ENCODE measurements around the gene NAA80.
"Not testable (repeated sequence)": the region's sequence is repeated elsewhere in the genome, so short reads cannot be mapped to it uniquely, and the experiment has no call there.

The NAA80 gene

DNA sequence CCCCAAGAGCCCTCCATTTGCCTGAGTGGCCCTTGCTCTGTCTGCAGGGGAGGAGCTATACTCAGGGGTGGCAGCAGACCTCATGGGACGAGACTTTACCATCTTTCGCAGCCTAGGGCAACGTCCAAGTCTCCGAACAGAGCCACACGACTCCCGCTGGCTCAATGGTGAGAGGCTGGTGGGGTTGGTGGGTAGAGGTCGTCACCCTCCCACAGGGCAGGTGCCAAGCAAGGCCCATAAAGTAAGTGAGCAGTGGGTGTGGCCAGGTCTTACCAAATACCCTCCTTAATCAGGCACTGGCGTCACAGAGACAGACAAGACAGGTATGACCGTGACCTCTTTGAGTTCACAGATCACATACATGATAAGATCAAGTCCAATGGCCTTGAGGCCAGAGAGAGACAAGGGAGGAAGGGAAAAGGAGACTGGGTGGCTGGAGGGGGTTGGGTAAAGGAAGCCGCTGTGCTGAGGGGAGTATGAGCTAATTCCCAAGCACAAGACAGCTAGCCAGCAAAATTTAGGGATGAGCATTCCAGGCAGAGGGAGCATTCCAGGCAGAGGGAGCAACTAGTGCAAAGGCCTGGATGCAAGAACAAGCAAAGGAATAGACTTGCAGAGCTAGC, 27.8 kb downstream of the NAA80 start:
- FAIRE-seq (no peak), DNase-seq (ENCODE audit: low spot score) (no peak)

GRCh38 chr3:50270422-50271224, 28.6 kb downstream of the NAA80 start:
- FAIRE-seq (no peak), DNase-seq (ENCODE audit: low spot score) (no peak)

GRCh38 chr3:50269977-50270413, 29.2 kb downstream of the NAA80 start:
- FAIRE-seq: no peak
- DNase-seq (ENCODE audit: low spot score): peak; percentile 64

DNA sequence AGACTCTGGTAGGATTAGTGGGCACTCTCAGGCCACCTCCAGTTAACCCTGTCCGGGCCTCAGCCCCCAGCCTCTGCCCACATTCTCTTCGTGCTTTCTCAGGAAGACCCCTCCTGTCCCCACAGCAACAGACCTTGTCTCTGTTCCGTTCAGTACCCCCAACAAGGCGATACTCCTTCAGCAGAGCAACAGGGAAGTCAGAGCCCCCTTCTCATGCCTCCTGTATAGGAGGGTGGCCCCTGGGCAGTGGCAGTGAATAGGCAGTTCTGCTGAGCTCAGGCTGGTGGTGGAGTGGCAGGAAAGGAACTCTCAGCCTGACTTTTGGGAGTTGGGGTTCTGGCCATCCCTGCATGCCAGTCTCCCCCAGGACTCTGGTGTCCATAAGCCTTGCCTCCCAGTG, 29.7 kb downstream of the NAA80 start:
- FAIRE-seq (no peak), DNase-seq (ENCODE audit: low spot score) (no peak)

GRCh38 chr3:50268703-50269451, 30.3 kb downstream of the NAA80 start, which contains the start of gene SEMA3B:
Gene SEMA3B, plus strand, starts transcription at chr3:50269147. Its CDS starts 94 bp downstream, at chr3:50269241.
- FAIRE-seq: no peak

DNA sequence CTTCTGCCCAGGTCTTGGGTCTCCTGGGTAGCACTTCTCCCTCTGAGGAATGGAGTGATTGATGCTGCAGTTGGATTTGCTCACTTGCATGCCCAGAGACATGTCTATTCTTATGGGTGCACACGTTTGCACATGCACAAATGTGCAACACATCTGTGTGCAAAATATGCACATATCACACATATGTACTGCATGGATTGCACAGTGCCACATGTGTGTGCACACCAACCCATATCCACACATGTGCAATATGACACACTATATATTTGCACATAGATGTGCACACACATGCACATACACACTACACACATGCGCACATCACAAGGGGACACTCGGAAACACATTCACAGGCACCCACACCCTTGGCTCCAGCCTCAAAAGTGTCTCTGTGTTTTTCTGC, 30.9 kb downstream of the NAA80 start:
- no peak for FAIRE-seq

More at GRCh38 chr3:50268703-50269451, 30.3 kb downstream of the NAA80 start, which contains the start of gene SEMA3B:
- DNase-seq (ENCODE audit: low spot score): peak; percentile 58

DNA sequence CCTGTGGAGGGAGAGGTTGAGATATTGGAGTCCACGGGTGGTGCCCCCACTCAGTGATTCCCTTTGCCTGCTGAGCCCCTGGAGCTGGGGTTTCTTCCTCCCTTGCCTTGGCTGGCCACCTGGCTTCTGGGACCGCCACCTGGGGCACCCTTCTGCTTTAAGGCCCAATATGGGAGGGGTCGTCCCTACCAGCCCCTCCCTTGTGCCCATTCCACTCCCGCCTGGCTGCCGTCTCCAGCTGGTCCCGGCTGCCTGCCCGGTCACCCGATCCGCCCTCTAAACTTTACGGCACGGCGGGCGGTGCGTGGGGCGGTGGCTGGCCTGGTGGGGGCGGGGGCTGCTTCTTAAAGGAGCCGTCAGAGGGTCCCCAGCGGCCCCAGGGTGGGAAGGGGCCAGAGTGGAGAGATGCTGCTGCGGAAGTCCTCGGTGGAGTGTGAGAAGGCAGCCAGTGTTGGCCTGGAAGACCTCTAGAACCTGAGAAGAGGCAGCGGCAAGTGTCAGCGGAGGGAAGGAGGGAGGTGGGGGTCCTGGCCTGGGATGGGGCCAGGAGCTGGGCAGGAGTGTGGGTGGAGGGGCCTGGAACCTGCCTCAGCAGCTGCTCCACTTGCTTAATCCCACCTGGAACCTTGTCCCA, 31.8 kb downstream of the NAA80 start:
- FAIRE-seq (no peak), DNase-seq (ENCODE audit: low spot score) (no peak)

More for the DNA sequence above, 30.9 kb downstream of the NAA80 start:
- no peak for DNase-seq (ENCODE audit: low spot score)

DNA sequence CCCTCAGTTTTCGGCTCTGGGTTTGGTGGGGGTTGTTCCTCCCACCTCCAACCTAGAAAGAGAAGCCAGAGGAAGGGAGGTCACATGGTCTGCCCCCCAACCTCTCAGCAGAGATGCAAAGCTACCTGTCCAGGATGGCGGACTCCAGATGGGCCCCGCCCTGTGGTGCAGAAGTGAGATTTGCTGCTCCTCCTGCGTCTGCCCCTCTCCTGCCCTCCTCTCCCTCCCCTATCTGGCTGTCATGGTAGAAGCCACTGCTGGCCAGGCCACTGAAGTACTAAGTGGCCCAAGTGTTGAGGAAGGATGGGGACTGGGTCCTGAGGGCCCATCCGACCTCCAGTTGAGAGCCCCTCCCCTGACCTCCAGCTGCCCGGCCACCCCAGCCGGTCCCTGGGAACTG, 32.4 kb downstream of the NAA80 start:
- DNase-seq (ENCODE audit: low spot score) (no peak), FAIRE-seq (no peak)

DNA sequence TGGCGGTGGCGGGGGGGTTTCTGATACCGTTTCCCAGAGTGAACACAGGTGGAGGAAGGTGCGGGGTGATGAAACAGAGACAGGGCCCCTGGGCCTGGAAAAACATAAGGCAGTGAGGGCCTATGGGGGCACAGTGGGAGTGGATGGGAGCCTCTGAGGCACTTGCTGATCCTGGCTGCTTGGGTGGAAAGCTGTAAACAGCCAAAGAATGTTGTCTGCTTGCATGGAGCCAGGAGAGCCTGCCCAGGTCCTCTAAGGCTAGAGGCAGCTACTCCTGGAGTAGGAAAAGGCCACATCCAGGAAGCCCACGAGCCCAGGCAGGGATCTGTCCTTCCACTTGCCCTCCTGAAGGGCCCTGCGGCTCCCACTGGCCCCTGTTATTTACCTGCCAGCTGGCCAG, 33.2 kb downstream of the NAA80 start:
- no peak for FAIRE-seq
- no peak for DNase-seq (ENCODE audit: low spot score)

DNA sequence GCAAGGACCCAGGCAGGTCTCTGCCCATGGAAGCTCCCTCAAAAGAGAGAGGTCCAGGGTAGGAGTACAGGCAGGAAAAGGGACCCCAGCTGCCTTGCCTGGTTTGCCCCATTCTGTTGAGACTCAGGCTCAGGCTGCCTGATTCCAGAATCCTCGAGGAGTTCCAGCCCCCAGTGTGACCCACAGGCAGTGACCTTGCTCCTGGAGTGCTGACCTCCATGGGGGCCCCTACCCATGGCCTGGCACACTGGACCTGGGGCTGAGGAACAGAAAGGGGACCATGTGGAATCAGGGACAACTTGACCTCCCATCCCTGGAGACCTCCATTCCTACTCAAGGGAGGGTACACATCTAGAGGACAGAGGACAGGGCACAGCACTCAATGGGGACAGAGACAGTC, 33.6 kb downstream of the NAA80 start:
- DNase-seq (ENCODE audit: low spot score) (no peak), FAIRE-seq (no peak)

- FAIRE-seq (no peak), DNase-seq (ENCODE audit: low spot score) (peak; percentile 40)
Measured at GRCh38 chr3:50264964-50265485, 34.2 kb downstream of the NAA80 start.

- no peak for FAIRE-seq
- DNase-seq (ENCODE audit: low spot score): peak; percentile 84
Measured at GRCh38 chr3:50264383-50264963, 34.7 kb downstream of the NAA80 start.

- FAIRE-seq (no peak), DNase-seq (ENCODE audit: low spot score) (peak; percentile 12)
Measured at GRCh38 chr3:50263478-50264382, 35.5 kb downstream of the NAA80 start.

GRCh38 chr3:50262778-50263177, 36.4 kb downstream of the NAA80 start:
- DNase-seq (ENCODE audit: low spot score) (no peak), FAIRE-seq (no peak)

DNA sequence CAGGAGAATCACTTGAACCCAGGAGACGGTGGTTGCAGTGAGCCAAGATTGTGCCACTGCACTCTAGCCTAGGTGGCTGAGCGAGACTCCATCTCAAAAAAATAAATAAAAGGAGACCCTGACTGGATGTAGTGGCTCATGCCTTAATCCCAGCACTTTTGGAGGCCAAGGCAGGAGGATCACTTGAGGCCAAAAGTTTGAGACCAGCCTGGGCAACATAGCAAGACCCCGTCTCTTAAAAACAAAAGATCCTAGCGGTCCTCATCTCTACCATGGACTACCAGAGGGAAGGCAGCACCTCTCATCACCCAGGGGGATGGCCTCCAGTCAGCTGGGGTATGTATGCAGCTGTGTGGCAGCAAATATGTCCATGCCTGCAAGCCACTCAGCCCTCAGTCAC, 37.0 kb downstream of the NAA80 start:
- DNase-seq (ENCODE audit: low spot score); FAIRE-seq: not testable (repeated sequence)

DNA sequence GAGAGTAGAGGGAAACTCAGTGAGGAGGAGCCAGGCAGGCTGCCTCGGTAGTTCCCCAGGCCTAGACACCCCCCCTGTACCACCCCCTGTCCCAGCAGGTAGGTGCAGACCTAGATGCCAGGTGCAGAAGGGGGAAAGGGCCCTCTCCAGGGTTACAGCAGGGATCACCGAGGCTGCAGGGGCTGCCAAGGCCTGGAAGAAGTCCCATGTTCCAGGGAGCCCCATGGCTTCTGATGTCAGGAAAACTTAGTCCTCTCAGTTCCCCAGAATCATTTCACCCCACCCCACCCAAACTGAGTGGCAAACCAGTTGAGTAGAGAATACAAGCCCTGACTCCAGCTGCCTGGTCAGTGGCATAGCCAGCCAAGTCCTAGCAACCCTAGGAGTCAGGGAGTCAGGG, 37.7 kb downstream of the NAA80 start:
- FAIRE-seq (no peak), DNase-seq (ENCODE audit: low spot score) (no peak)

GRCh38 chr3:50260942-50261441, 38.2 kb downstream of the NAA80 start:
- FAIRE-seq: no peak
- no peak for DNase-seq (ENCODE audit: low spot score)

- FAIRE-seq (no peak), DNase-seq (ENCODE audit: low spot score) (peak; percentile 74)
Measured at GRCh38 chr3:50260027-50260941, 38.9 kb downstream of the NAA80 start.

All from RCC 7860 (cell line).